ENCODE data around the gene MNDA. TPM values are rescaled to one million over a fixed set of nuclear protein-coding genes. Genes with fewer than 3 reads are reported as not detected.
"Not testable (repeated sequence)": the region's sequence is repeated elsewhere in the genome, so short reads cannot be mapped to it uniquely, and the experiment has no call there.

MNDA gene
- total RNA-seq, 1 donor: not detected

GRCh38 chr1:158833264-158833663 is 2.1 kb downstream of the MNDA start:
- TF ChIP-seq, protein P1, sequence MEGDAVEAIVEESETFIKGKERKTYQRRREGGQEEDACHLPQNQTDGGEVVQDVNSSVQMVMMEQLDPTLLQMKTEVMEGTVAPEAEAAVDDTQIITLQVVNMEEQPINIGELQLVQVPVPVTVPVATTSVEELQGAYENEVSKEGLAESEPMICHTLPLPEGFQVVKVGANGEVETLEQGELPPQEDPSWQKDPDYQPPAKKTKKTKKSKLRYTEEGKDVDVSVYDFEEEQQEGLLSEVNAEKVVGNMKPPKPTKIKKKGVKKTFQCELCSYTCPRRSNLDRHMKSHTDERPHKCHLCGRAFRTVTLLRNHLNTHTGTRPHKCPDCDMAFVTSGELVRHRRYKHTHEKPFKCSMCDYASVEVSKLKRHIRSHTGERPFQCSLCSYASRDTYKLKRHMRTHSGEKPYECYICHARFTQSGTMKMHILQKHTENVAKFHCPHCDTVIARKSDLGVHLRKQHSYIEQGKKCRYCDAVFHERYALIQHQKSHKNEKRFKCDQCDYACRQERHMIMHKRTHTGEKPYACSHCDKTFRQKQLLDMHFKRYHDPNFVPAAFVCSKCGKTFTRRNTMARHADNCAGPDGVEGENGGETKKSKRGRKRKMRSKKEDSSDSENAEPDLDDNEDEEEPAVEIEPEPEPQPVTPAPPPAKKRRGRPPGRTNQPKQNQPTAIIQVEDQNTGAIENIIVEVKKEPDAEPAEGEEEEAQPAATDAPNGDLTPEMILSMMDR (IDR thresholded peaks at IDR 0.05; ENCODE audit: insufficient read depth, low read length): no peak
- no peak for DNase-seq (ENCODE audit: low read depth)
- H3K4me3 ChIP-seq (ENCODE audit: low read depth, low read length): no peak overlapping the region

DNA sequence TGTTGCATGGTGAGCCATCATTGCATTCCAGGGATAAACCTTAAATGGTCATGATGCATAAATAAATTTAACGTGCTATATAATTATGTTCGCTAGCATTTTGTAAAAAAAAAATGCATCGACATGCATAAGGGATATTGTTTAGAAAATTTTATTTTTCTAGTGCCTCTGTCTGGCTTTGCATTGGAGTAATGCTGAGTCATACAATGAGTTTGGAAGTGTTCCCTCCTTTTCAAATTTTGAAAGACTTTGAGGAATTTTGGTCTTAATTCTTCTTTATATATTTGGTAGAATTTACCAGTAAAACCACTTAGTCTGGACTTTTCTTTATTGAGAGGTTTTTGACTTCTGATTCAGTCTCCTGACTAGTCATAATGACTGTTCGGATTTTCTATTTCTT is 4.9 kb downstream of the MNDA start:
- TF ChIP-seq, protein P1 (IDR thresholded peaks at IDR 0.05; ENCODE audit: insufficient read depth, low read length): no peak
- H3K4me3 ChIP-seq (ENCODE audit: low read depth, low read length): no peak overlapping the region
- DNase-seq (ENCODE audit: low read depth): no peak

DNA sequence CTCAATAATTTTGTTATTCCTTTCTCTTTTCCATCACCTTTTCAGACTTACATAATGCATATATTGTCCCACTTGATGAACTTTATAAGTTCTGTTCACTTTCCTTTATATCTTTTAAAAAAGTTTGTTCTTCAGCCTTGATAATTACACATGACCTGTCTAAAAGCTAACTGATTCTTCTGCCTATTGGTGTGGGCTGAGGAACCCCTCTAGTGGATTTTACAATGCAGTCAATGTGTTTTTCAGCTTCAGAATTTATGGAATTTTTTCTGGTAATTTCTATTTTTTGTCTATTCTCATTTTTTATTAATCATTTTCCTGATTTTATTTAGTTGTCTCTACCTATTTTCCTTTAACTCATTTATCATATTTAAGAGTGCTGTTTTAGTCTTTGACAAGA is 7.5 kb downstream of the MNDA start:
- DNase-seq (ENCODE audit: low read depth): no peak
- TF ChIP-seq, protein P1 (IDR thresholded peaks at IDR 0.05; ENCODE audit: insufficient read depth, low read length): no peak
- no peak overlapping the region for H3K4me3 ChIP-seq (ENCODE audit: low read depth, low read length)

DNA sequence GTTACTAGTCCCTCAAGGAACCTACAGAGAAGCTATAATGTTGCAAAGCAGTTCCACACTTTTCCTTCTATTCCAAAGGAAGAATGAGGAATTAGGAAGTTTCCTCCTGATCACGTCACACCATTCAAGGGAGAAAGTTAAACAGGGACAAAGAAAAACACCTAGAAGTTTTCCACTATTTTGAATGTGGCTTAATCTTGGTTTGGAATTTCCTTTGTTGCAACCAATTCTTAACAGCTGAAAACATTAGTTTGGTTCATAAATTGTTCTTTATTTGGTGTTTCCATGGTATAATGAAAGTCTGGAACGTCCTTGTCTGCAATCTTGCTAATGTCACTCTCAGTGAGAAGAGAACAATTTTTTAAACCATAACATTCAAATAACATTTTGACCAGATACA is 8.4 kb downstream of the MNDA start:
- DNase-seq (ENCODE audit: low read depth): no peak
- TF ChIP-seq, protein P1 (IDR thresholded peaks at IDR 0.05; ENCODE audit: insufficient read depth, low read length): no peak
- H3K4me3 ChIP-seq (ENCODE audit: low read depth, low read length): no peak overlapping the region

DNA sequence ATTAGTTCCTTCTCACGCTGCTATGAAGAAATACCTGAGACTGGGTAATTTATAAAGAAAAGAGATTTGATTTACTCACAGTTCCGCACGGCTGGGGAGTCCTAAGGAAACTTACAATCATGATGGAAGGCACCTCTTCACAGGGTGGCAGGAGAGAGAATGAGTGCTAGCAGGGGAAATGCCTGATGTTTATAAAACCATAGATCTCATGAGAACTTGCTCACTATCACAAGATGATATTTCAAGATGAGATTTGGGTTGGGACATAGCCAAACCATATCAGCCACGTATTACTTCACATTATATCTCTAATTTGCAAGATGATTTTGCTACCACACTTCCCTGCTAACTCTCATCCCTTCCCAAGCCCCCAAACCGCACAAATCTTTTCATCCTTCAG is 9.1 kb downstream of the MNDA start:
- TF ChIP-seq, protein P1 (IDR thresholded peaks at IDR 0.05; ENCODE audit: insufficient read depth, low read length): no peak
- H3K4me3 ChIP-seq (ENCODE audit: low read depth, low read length): no peak overlapping the region
- no peak for DNase-seq (ENCODE audit: low read depth)

DNA sequence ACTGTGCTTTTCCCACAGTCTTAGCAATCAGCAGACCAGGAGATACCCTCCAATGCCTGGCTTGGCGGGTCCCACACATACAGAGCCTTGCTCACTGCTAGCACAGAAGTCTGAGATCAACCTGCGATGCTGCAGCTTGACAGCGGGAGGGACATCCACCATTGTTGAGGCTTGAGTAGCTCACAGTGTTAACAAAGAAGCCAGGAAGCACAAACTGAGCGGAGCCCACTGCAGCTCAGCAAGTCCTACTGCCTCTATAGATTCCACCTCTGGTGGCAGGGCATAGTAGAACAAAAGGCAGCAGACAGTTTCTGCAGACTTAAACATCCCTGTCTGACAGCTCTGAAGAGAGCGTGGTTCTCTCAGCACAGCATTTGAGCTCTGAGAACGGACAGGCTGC is 33.4 kb downstream of the MNDA start:
- DNase-seq (ENCODE audit: low read depth): no peak
- TF ChIP-seq, protein P1 (IDR thresholded peaks at IDR 0.05; ENCODE audit: insufficient read depth, low read length): no peak
- no peak overlapping the region for H3K4me3 ChIP-seq (ENCODE audit: low read depth, low read length)

GRCh38 chr1:158870438-158870837 is 39.3 kb downstream of the MNDA start:
- not testable (repeated sequence) for DNase-seq (ENCODE audit: low read depth)

More at GRCh38 chr1:158870438-158870837, 39.3 kb downstream of the MNDA start:
- H3K4me3 ChIP-seq (ENCODE audit: low read depth, low read length): not testable (repeated sequence)

All from fibroblast of the aortic adventitia (primary cell).